HG02840 (cell line): ENCODE measurements around the gene RAB44.

Experiments
- ATAC-seq: cut with Tn5 transposase; IDR thresholded peaks from one replicate; pipeline ENCODE4 v1.9.1; 2021; ENCODE audit warnings: mild to moderate bottlenecking, moderate library complexity, moderate number of reproducible peaks; ENCODE audit not compliant: unreplicated experiment, low FRiP score

The RAB44 gene

DNA sequence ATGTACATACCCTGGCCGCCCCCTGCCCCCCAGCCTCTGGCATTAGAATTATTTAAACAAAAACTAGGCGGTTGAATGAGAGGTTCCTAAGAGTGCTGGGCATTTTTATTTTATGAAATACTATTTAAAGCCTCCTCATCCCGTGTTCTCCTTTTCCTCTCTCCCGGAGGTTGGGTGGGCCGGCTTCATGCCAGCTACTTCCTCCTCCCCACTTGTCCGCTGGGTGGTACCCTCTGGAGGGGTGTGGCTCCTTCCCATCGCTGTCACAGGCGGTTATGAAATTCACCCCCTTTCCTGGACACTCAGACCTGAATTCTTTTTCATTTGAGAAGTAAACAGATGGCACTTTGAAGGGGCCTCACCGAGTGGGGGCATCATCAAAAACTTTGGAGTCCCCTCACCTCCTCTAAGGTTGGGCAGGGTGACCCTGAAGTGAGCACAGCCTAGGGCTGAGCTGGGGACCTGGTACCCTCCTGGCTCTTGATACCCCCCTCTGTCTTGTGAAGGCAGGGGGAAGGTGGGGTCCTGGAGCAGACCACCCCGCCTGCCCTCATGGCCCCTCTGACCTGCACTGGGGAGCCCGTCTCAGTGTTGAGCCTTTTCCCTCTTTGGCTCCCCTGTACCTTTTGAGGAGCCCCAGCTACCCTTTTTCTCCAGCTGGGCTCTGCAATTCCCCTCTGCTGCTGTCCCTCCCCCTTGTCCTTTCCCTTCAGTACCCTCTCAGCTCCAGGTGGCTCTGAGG is 11.5 kb upstream of the RAB44 start:
- ATAC-seq = no peak

DNA sequence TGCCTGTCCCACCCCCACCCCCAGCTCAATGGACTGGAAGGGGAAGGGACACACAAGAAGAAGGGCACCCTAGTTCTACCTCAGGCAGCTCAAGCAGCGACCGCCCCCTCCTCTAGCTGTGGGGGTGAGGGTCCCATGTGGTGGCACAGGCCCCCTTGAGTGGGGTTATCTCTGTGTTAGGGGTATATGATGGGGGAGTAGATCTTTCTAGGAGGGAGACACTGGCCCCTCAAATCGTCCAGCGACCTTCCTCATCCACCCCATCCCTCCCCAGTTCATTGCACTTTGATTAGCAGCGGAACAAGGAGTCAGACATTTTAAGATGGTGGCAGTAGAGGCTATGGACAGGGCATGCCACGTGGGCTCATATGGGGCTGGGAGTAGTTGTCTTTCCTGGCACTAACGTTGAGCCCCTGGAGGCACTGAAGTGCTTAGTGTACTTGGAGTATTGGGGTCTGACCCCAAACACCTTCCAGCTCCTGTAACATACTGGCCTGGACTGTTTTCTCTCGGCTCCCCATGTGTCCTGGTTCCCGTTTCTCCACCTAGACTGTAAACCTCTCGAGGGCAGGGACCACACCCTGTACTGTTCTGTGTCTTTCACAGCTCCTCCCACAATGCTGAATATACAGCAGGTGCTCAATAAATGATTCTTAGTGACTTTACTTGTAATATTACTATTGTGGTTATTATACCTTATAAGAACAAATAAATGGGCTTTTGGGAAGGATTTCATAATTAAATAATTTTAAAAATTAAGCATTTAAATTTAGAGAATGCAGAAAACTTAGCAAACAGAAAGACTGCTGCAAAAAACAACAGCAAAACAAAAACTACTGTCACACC is 10.7 kb upstream of the RAB44 start:
- ATAC-seq = no peak

DNA sequence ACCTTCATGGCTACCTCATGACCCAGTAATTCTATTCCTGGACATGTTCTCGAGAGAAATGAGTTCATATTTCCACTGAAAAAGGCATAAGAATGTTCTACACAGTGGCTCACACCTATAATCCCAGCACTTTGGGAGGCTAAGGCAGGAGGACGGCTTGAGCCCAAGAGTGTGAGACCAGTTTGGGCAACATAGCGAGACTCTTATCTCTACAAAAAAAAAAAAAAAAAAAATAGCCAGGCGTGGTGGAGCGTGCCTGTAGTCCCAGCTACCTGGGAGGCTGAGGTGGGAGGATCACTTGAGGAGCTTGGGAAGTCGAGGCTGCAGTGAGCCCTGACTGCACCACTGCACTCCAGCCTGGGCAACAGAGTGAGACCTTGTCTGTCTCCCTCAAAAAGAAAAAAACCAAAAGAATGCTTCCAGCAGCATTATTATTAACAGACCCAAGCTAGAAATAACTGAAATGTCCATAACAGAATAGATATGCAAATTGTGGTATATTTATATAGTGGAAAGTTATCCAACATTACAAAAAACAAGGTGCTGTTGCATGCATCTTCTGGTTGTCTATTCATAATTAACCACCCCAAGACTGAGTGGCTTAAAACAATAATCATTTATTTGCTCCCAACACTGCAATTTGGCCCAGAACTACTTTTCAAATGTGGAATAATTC is 9.4 kb upstream of the RAB44 start:
- ATAC-seq = no peak

DNA sequence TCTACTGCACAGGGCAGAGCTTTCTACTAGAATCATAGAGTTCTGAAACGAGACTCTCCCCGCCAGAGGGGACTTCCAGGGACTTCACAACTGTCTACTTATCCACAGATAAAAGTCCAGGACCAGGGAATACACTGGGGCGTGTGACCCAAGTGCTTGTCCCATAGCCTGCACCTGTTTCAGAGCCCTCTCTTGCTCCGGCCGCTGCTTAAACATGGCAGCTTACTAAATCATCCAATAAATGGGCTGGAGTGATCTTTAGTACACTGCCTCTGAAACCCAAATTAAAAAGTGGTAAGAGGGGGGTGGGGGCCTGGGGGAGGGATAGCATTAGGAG is 8.9 kb upstream of the RAB44 start:
- no peak for ATAC-seq

DNA sequence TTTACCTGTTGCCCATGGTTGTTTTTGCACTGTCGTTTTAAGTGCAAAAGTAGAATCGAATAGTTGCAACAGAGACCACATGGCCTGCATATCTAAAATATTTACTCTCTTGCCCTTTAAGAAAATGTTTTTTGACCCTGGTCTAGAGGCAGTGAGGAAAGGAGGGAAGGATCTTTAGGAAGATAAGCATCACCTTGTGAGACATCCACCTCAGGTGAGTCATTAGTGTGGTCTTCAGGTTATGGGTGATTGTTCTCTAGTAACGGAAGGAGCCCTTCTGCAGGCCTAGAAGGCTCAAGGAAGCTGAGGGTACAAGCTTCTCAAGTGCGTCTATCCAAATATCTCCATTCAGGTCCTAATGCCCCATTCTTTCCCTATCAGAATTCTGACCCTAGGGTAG is 6.6 kb upstream of the RAB44 start:
- no peak for ATAC-seq

DNA sequence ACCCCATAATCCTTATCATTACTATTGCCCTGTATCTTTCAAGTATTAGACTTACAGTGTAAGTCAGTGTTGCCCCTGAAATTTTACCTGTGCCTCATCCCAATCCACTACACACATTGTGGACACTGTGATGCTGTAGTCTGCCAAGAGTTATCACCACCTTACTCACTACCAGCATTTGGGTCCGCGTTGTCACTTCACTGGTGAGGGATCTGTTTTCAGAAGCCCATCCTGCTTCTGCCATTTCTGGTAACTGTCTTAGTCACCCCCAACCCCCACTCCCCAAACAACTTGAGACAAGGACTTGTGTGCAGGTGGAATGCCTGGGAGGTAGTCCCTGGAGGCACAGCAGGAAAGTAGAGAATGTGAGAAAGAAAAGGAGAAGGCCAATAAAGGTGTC is 6.0 kb upstream of the RAB44 start:
- no peak for ATAC-seq

DNA sequence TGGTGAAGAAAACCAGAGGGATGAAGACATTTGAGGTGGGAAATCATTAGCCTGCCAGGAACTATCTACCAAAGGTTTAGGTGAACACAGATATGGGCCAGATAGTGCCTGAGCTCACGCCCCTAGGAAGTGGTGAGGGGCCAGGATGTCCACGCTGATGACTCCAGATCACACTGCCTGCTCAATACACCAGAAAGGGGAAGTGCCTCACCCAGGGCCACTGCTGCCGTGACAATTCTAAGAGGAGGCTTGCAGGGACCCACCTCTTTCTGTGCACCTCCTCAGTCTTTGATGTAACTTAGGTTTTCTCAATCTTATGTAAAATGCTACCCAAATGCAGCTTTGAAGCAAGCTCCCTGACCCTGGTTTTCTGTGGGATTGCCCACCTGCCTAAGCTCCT is 5.4 kb upstream of the RAB44 start:
- no peak for ATAC-seq

DNA sequence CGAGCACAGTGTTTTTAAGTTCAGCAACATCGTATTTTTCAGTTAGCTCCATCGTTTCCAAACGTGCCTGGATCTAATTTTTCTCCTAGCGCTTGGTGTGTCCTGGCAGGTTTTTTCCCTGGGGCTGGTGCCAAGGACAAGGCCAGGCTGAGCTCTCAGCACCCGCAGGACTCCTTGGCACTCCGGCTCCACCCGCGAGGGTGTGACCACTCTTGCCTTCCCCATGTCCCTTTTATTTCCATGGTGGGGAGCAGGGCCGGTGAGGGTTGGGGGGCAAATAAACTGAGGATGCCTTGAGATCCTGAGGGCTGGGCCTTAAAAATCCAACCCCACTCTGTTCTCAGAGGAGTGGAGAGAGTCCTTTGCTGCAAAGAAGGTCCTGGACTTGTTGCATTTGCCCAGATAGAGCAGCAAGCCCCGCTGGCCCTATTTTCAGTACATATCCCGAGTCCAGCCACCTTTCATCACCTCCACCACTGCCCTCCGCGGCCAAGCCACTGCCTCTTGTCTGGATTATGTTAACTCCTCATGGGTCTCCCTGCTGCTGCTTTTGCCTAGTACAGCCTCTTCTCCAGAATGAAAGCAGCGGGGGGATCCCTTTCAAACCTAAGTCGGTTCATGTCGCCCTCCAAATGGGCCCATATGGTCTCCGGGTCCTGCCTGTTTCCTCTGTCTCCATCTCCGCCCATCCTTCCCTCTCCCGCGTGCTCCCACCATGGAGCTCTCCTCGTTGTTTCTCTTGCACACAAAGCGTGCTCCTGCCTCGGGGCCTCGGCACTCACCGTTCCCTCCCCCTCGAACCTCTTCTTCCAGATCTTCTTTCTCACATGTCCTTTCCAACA is 4.5 kb upstream of the RAB44 start:
- ATAC-seq = no peak

DNA sequence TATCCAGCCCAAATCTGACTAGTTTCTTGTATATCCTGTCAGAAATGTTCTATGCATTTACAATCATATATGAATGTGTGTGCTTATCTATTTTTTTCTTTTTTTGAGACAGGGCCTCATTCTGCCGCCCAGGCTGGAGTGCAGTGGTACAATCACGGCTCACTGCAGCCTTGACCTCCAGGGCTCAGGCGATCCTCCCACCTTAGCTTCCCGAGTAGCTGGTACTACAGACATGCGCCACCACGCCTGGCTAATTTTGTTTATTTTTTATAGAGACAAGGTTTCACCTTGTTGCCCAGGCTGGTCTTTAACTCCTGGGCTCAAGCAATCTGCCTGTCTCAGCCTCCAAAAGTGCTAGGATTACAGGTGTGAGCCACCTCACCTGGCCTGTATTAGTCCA is 3.0 kb upstream of the RAB44 start:
- ATAC-seq = no peak

DNA sequence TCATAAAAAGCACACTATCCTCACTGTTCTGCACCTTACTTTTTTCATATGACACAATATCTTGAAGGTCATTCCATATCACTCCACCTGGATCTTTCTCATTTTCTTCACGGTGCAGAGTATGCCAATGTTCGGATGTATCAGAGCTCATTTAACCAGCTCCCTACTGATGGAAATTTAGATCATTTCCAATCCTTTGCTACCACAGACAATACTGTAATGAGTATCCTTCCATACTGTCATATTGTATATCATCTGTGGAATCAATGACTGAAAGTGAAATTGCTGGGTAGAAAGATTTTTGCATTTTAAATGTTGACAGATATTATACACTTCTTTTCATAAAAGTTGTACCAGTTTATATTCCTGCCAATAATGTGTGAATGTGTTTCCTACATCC is 2.2 kb upstream of the RAB44 start:
- no peak for ATAC-seq

DNA sequence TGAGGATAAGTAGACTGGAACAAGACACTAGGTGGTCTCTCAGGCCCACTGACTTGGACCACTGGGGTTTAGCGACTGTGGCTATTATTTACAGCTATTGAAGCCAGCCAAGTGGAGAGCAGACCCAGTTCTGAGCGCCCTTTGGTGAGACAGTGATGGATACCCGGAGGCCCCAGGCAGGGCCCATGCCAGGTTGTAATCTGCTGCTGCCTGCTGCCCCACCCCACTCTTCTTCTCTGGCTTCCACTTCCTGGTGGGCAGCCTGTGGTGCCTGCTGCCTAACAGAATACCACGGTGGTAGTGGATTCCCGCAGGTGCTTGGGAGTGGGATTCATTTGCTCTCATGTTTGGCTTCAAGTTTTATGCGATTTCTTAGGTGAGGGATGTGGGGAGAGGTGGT is 570 bp downstream of the RAB44 start:
- ATAC-seq = no peak

DNA sequence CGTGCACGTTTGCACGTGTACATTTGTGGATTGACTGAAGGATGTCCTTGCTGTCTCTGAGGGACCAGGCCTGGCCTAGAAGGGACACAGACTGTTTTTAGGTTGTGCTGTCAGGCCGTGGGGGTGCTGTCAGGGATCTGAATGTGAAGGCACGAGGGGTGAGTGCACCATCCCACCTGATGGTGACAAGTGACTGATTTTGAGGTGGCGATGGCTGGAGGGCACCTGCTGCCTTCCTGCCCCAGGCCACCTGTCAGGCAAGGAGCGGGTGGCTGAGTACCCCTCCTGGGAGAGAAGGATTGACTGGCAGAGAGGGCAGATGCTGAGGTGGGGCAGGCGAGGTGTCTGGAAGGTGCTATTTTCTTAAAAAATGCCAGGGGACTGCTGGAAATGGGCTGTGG is 1.2 kb downstream of the RAB44 start:
- no peak for ATAC-seq

DNA sequence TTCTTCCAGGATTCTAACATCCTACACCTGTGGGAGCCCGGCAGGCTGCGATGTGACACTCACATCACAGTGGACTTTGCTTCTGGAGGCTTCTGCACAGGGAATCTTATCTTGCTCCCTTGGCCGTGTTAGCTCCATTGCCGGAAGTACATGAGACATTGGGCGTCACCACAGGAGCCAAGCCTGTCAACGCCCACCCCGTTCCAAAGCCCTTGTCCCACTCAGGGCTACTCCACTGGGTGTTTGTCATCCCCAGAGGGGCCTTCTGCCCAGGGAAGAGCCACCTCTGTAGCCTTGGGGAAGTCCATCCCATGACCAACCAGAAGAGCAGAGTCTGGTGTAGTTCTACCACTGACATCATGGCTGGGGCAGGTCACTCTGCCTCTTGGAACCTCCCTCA is 1.7 kb downstream of the RAB44 start:
- ATAC-seq = no peak

DNA sequence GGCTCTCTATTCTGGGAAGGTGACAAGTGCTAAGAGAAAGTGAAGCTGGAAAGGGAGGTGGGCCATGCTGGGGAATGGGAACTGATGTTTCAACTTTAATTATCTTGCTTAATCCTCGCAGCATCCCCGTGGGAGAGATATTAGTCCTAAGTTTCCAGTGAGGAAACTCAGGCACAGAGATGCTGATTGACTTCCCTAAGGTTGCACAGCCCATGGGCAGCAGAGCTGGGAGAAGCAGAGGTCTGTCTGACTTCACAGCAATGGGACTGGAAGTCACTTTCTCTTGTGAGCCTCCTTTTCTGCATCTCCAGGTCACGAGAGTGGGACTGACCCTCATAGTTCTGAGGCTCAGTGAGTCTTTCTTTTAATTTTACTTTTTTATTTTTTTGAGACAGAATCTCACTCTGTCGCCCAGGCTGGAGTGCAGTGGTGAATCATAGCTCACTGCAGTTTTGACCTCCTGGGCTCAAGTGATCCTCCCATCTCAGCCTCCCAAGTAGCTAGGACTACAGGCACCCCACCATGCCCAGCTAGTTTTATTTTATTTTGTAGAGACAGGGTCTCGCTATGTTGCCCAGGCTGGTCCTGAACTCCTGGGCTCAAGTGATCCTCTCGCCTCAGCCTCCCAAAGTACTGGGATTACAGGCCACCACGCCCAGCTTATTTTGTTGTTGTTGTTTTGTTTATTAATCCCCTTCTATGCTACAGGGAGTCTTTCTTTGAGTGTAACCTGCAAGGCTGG is 2.6 kb downstream of the RAB44 start:
- ATAC-seq = no peak

DNA sequence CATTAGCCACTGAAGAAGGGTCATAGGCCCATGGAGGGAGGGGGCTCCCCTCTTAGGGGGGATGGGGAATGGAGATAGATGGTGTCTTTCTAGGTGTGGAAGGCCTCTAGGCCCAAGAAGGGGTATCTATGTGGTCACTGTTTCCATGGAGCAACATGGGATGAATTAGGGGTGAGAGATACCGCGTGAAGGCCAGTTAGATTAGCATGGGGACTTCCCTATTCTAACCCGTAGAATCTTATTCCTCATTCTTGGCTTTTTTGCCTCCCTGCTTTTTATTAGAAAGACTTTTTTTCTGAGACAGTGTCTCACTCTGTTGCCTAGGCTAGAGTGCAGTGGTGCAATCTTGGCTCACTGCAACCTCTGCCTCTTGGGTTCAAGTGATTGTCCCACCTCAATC is 3.2 kb downstream of the RAB44 start:
- no peak for ATAC-seq

DNA sequence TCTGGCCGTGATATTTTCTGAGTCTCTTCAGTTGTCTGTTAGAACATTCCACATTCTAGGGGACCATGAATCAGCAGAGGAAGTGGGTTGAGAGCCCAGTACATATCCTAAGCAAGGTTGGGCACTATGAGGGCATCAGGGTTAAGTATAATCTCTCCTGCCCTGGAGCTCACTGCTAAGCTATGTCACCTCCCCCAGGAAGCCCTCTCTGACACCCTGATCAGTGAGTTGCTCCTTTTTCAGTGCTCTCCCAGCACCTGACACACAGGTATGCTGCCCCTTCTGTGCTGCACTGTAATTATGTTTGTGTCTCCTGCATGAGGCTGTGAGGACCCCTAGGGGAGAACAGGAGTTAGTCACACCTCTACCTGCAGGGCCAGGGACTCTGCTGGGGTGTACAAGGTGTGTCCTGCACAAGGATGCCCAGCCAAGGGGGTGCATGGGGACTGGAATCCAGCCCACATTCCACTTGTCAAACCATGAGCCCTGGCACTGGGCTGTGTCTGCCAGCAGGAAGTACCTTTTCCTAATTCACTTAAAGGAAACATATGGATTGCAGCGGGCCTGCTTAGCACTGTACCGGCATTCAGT is 3.9 kb downstream of the RAB44 start:
- ATAC-seq = no peak

DNA sequence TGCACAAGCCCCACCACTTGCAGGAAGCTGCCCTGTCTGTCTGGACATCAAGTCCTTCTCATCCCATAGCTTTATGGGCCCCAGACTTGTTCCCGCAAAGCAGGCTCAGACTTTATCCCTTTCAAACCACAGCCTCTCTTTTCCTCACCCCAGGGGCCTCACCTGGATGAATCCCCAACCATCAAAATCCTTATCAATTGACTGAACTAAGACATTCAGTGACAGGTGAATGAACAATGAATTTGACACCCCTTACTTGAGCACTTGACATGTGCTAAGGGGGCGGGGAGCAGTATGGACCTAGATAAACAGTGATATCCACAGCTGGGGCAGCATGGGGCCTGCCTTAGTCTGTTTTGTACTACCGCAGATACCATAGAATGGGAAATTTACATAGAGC is 5.0 kb downstream of the RAB44 start:
- ATAC-seq = no peak

DNA sequence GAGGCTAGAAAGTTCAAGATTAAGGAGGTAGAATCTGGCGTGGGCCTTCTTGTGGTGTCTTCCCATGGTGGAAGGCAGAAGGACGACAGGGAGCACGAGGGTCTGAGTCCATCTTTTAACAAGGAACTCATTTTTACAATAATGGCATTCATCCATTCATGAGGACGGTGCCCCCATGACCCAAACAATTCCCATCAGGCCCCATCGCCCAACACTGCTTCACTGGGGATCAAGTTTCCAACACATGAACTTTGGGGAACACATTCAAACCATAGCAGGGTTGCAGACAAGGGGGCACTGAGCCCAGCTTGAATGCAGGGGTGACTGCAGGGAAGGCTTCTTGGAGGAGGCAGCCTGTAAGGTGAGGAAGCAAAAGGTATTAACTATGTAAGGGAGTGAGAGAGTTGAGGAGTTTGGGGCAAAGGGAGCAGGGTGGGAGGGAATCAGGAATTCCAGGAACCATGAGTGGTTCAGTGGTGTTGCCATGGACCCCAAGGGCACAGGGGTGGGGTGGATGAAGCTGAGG is 5.5 kb downstream of the RAB44 start:
- no peak for ATAC-seq

DNA sequence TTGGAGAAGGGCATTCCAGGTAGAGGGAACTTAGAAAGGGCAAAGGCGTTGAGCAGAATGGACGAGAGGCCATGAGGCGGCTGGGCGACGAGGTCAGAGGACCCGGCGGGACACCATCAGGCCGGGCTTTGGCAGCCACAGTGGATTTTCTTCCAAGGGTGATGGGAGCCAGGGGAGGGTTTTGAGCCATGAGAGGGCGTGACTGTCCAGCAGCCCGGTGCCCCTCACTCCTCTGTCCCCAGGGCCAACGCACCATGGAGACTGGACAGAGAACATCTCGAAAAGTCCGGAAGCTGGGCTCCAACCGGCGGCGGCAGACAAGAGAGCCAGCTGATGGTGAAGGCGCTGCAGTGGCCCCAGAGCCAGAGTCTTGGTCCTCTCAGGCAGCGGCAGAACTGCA is 6.4 kb downstream of the RAB44 start:
- no peak for ATAC-seq
